SH-SY5Y (cell line): Measurements from ENCODE around the gene NEXN.
A peak's percentile ranks its signal among the peaks of the same experiment; 100 is the strongest.

Experiments
- GATA2 ChIP-seq: IDR thresholded peaks from 2 replicates; pipeline ENCODE4 v1.6.1; 2011; ENCODE audit warnings: mild to moderate bottlenecking, low read depth, low read length
- GATA3 ChIP-seq: IDR thresholded peaks from 2 replicates; pipeline ENCODE4 v1.6.1; 2011; ENCODE audit warnings: low read depth, mild to moderate bottlenecking, low read length, moderate library complexity

The NEXN gene

DNA sequence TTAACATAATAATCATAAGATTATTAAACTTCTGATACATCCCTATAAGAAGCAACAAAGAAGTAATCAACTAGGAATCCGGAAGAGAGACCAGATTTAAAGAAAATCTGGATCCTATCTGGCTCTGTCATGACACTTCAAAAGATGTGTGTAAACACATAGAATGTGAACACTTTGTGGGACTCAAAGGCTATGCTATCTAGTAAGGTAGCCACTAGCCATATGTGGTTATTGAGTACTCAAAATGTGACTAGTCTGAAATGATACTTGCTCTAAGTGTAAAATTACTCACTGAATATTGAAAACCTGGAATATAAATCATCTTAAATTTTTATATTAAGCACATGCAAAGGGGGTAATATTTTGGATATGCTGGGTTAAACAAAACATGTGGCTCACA is 81.8 kb downstream of the NEXN start:
- TF ChIP-seq GATA2 = no peak
- TF ChIP-seq GATA3 = no peak

DNA sequence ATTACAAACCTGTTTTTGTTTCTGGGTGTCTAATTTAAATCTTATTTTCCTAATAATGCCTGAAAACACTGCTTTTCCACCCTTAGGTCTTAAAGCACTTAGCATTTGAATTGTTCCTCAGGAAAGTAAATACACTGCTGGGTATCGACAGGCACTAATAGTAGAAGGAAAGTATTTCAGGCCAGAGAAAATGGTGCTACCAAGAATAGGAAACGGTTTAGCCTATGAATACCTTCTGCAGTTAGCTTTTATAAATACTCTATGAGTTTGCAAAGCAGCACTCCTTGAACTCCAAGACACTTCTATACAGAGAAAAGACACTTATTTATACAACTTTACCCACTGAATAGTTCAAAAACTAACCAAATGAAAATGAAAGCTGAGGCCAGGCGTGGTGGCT is 83.7 kb downstream of the NEXN start:
- TF ChIP-seq GATA2 (no peak), GATA3 (no peak)

DNA sequence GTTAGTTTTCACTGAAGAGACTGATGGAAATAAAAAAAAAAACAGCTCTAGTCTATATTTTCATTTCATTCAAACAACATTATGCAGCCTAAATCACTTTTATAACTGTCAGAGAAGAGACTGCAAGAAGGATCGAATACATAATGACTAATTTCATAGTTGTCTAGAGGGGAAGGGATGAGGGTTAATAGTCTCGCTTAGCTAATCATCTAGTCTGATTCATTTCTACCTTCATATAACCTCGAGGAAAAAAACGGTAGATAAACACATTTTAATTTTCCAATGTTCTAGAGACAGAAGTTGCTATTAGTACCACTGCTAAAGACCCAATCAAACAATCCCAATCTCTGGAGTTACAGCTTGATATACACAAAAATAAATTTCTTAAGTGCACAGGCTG is 87.0 kb downstream of the NEXN start:
- TF ChIP-seq GATA2 = no peak
- no peak for TF ChIP-seq GATA3

DNA sequence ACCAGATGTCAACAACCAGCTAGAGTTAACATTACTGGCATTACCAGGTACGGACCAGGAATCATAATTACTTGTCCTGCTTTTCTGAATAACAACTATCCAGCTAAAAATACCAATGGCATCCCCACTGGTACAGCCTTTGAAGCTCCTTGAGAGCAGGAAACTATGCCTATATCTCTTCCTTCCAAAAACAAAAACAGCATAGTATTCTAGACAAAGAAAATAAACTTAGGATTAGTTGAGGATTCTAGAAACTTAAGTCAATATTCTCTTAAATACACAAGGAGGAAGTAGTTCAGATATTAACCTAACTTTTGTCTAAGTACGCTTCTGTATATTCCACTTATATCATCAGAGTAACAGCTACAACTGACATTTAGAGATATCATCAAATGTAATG is 87.5 kb downstream of the NEXN start:
- TF ChIP-seq GATA2 = no peak
- TF ChIP-seq GATA3 = no peak

DNA sequence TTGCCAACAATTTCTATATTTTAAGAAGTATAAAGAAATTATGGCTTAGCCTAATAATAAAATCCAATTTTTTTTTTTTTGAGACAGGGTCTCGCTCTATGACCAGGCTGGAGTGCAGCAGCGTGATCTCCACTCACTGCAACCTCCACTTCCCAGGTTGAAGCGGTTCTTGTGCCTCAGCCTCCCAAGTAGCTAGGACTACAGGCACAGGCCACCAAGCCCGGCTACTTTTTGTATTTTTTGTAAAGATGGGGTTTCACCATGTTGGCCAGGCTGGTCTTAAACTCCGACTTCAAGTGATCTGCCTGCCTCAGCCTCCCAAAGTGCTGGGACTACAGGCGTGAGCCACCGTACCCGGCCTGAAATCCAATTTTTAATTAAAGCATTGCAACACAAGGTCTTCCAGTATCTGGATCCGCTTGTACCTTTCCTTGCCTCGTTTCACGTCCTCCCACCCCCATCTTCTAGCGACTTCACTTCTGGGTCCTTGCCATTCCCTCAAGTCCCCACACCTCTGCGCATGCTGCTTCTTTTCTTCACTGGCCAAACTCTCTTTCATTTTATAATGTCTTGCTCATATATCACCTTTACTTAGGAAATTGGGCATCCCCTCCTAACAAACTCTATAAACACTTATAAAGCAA is 88.1 kb downstream of the NEXN start:
- no peak for TF ChIP-seq GATA2
- TF ChIP-seq GATA3 = no peak

DNA sequence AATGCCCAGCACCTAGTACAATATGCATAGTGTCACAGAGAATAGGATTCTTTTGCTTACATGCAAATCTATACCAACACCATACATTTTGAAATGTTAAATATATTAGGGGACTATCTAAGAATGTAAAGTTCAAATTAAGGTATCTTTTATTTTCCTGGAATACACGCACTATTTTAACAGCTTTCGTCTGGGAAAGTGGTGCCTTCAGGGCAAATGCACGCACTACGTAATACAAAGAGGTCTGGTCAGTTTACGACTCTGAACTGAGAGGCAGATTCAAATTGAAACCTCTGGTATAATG is 89.5 kb downstream of the NEXN start:
- no peak for TF ChIP-seq GATA3
- no peak for TF ChIP-seq GATA2

DNA sequence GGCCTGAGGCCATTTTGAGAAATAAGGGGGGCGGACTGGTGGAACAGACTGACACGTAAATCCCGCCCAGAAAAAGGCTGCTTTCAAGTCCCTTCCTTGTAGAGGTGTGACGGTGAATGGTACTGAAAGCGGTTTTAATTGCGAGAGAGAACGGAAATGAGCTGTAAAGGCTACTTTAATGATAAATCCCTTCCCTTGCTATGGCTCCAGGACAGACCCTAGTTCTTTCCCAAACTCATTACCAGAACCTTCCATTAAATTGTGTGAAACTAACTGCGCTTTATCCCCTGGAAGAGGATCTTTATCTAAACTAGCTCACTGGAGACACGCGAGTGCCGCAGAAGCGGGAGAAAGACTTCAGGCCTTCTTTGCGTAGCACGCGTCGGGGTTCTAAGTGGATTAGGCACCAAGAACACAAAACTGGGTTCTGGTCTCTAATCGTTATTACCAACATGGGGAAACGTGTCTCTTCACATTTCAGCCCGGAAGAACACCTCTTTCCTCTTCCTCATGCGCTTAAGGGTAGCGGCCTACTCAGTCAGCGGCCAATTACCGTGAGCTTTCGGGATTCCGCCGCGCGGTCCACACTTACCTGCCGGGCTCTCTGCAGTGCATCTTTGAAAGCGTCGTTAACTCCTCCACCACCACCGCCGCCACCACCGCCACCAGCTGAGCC is 90.0 kb downstream of the NEXN start:
- TF ChIP-seq GATA2 (0 out of 2 replicates have a peak, but pooled peaks have one; percentile 11), GATA3 (no peak)

DNA sequence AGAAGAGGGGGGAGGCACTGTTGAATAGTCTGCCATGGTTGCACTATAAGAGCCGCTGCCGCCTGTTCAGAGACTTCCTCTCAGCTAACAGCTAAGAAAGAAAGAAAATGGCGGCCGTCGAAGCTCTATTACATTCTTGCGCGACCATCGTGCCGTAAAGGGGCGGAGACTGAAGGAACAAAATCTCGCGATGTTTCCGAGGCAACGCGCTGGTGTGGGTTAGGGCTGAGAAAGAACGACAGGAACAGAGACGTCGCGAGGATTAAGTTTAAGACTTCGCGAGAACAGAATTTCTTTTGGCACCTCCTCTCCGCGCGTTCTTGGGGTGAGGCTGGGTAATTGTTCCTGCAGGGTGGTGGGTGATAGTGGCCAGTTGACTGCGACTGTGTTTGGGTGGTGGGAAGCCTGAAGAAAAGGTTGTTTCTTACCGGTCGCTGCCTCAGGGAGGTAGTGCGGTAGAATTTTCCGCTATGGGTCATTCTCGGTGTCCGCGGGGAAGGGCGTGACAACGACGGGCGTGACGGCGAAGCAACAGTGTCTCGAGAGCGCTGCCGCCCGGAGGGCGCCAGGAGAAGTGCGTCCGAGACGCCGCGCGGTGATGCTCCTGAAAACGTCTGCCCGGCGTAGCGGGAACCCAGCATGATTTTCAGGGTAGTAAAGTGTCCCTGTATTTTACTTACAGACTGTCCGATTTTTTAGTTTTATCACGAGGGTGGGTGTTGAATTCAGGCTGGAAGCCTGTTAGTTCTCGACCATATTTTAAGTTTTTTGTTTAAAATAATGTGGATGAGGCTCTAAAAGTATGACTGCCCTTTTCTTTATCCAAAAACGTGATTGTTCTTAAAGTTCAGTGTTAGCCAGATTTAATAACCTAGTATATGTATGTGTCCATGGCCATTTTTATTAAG is 90.8 kb downstream of the NEXN start, which contains the start of gene FUBP1:
TSS of gene FUBP1 (minus strand) at position 104 of the 908 bp plus-strand sequence. CDS start at position 36, 68 bp downstream.
- TF ChIP-seq GATA3 (no peak), GATA2 (no peak)

DNA sequence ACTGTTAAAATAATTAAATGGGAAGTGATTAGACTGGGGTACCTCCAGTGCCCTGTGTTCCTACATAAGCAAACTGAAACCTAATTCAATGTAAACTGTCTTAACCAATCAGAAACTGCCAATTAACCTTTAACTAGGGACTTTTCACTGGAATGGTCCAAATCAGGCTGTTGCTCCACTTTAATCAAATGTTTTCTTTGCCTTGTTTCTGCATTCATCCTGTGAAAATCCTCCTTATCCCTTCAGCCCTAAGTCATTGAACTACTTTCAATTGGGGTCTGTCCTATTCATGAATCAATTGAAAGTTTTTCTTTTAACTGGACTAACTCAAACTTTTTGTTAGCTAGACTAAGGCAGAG is 95.6 kb downstream of the NEXN start:
- no peak for TF ChIP-seq GATA2
- no peak for TF ChIP-seq GATA3

DNA sequence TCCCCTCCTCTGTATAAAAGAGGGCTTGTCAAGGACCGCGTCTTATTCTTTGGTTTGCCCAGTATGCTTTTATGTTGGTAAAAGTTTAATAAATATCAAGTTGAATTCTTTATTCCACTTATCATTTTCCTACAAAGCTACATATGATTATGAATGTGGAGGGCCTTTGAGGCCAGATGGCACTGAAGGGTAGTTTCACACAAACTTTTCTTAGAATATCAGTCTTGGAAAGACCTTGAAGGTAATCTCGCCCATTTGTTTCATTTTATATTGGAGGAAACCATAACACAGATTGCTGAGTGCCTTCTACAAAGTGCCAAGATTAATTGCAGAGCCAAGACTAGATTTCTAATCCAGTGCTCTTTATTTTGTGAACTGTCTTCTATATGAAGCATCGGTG is 96.2 kb downstream of the NEXN start:
- TF ChIP-seq GATA3 = no peak
- TF ChIP-seq GATA2 = no peak

DNA sequence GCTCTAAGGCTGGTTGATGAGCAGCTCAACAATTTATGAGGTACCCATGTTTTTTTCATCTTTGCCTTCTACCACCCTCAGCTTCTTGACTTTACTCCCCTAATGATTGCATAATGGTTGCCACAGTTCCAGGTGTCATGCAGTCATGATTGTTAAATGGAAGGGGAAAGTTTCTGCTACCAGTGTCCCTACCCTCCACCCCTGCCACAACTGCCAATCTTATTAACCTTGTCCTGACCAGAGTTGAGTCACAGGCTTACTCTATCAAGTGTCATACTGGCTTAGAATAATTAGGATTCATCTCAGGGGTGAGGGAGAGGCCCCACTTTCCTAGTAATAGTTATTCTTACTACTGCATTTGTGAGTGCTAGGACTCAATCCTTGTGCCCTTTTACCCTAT is 98.4 kb downstream of the NEXN start:
- TF ChIP-seq GATA2 (no peak), GATA3 (no peak)

DNA sequence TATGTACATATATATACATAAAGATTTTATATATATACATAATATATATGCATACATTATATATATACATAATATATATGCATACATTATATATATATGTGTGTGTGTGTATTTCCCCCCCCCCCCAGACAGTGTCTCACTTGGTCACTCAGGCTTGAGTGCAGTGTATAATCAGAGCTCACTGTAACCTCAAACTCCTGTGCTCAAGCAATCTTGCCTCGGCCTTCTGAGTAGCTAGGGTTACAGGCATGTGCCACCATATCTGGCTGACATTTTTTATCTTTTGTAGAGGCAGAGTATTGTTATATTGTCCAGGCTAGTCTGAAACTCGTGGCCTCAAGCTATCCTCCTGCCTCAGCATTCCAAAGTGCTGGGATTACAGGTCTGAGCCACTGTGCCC is 99.5 kb downstream of the NEXN start:
- TF ChIP-seq GATA2 = no peak
- TF ChIP-seq GATA3 = no peak

DNA sequence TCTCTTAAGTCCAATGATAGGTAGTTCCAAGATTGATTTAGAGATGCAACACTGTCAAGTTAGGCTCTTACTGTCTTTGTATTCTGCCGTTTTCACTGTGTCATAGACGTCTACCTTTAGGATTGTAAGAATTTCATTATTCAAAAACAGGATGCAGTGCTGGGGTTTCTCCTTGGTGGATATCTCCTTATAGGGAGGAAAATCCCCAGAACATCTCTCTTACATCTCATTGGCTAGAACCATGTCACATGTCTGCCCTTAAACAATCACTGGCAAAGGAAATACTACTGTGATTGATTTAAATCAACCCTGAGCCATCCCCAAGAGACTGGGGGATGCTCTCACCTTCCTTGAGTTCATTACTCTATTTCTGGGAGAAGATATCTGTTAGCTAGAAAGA is 101.3 kb downstream of the NEXN start:
- TF ChIP-seq GATA2 (no peak), GATA3 (no peak)

DNA sequence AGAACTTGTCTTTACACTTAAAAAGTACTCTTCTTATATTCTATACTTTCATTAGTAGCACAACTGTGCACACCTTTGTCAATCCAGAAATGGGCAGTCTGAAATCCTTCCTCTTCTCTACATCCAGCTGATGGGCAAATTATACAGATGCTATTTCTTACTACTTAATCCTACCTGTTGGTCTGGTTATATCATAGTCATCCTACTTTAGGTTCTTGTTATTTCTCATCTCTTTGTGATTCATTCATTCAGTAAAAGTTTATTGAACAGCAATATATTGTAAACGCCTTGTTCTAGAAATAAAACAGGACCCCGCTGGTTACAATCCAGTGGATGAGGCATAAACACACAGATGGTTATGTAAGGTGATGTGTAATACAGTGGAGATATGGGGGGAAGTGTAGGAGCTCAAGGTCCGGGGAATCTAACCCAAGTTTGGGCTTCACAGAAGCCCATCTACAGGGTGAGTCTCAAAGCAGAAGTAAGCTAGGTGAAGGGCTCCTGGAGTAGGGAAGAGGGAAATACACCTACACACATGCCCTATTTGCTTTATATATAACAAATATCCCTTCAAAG is 102.3 kb downstream of the NEXN start:
- TF ChIP-seq GATA3 = no peak
- no peak for TF ChIP-seq GATA2
